Body of pancreas (tissue), 4 donors: ENCODE results near the gene C9orf78. TPM values are rescaled to one million over a fixed set of nuclear protein-coding genes. Genes with fewer than 3 reads are reported as not detected.

Source experiments
- ATAC-seq: fragments of 150-250 bp; one replicate; pipeline ENCODE4 v1.9.1; 2016
- DNase-seq, 4 donors: peaks; one replicate each; pipeline ENCODE4 v3.0.0-alpha.2; 2019
- H3K27ac ChIP-seq, 4 donors: fragments of 200-600 bp; sonication (generic); 1 replicate in 3 of 4; 2 replicates in 1 of 4; pipeline versions ENCODE4 v1.5.1 to v1.6.1; 2016 to 2019; ENCODE audit warnings: mild to moderate bottlenecking in 1 of 4, mixed read lengths in 1 of 4, moderate library complexity in 1 of 4
- H3K27me3 ChIP-seq, 2 donors: fragments of 200-600 bp; sonication (generic); one replicate each; pipeline ENCODE4 v1.6.0; 2016; ENCODE audit warnings: mild to moderate bottlenecking in 1 of 2
- H3K36me3 ChIP-seq, 2 donors: fragments of 200-600 bp; sonication (generic); replicated peaks in 1 of 2; 2 replicates each; pipeline ENCODE4 v1.5.1; 2016; ENCODE audit warnings: low read depth in 2 of 2; ENCODE audit not compliant: insufficient read depth in 1 of 2
- H3K4me1 ChIP-seq: fragments of 200-600 bp; sonication (generic); one replicate; pipeline ENCODE4 v1.6.0; 2016
- H3K4me3 ChIP-seq, 2 donors: fragments of 200-600 bp; sonication (generic); 1 replicate in 1 of 2; 2 replicates in 1 of 2; pipeline ENCODE4 v1.5.1; 2016 to 2019
- H3K9me3 ChIP-seq, 3 donors: fragments of 200-600 bp; sonication (generic); 1 replicate in 2 of 3; 2 replicates in 1 of 3; pipeline ENCODE4 v1.5.1; 2016
- CTCF ChIP-seq, 7 experiments: fragments of 450-650 bp in 4 of 7; fragments of 200-600 bp in 3 of 7; sonication (generic) in 3 of 7; IDR thresholded peaks; one replicate each; pipeline ENCODE4 v1.5.1; 2016 to 2019; ENCODE audit warnings: antibody characterized with exemption in 7 of 7
- POLR2A ChIP-seq, 3 donors: fragments of 450-650 bp; IDR thresholded peaks; one replicate each; pipeline ENCODE4 v1.6.1; 2016; ENCODE audit warnings: antibody characterized with exemption in 3 of 3, mild to moderate bottlenecking in 2 of 3
- WGBS, 2 donors: methylation state at CpG; one replicate each; pipeline ENCODE4 v1.1.5; 2017; 5-methylcytosine and 5-hydroxymethylcytosine counted together
- intact Hi-C: fragments of 100-400 bp; cut with DNase I; formaldehyde crosslinking; loops from one replicate; pipeline ENCODE4 v1.15.1; 2023
- total RNA-seq, 2 donors: library from RNA; depleted of rRNA; stranded (reverse); fragments of >200 nt; gene quantifications; one replicate each; pipeline ENCODE4 v1.1.0, GENCODE V29; 2016

Gene C9orf78
- total RNA-seq, 2 donors from 2014 or later, result 25.1 to 48.0 TPM

- Histone ChIP-seq H3K9me3 (no peaks in the 10 kb centered on the region), H3K4me1 (no peaks in the 10 kb centered on the region), H3K36me3 (peaks cover 0 to 9% of the 10 kb centered on the region in 2 donors), H3K4me3 (no peak overlapping the region), H3K27me3 (no peaks in the 10 kb centered on the region), H3K27ac (no peak overlapping the region)
- DNase-seq, result no peak
- TF ChIP-seq POLR2A (IDR thresholded peaks at IDR 0.05), result no peak
- TF ChIP-seq CTCF (IDR thresholded peaks at IDR 0.05), result no peak
- intact Hi-C loops, result no loop called here
- WGBS, 2 donors, result 81 to 89% methylated on average over 10 to 11 of the region's 11 CpGs
- ATAC-seq, result no peak
Measured at GRCh38 chr9:129858167-129858962, 23.3 kb upstream of the C9orf78 start.

GRCh38 chr9:129857207-129857606 is 22.1 kb upstream of the C9orf78 start:
- Histone ChIP-seq H3K4me3 (no peak overlapping the region), H3K4me1 (no peaks in the 10 kb centered on the region), H3K27me3 (no peaks in the 10 kb centered on the region), H3K27ac (no peak overlapping the region), H3K9me3 (no peaks in the 10 kb centered on the region), H3K36me3 (peaks cover 0 to 19% of the 10 kb centered on the region in 2 donors)
- TF ChIP-seq CTCF (IDR thresholded peaks at IDR 0.05), result no peak
- TF ChIP-seq POLR2A (IDR thresholded peaks at IDR 0.05), result no peak
- 85 to 89% methylated on average over 7 of the region's 7 CpGs for WGBS, 2 donors
- intact Hi-C loops, result no loop called here
- no peak for DNase-seq
- ATAC-seq, result no peak

- H3K27me3 ChIP-seq, result no peaks in the 10 kb centered on the region
- no peak overlapping the region for H3K4me3 ChIP-seq
- TF ChIP-seq POLR2A (IDR thresholded peaks at IDR 0.05) (no peak), CTCF (IDR thresholded peaks at IDR 0.05) (no peak)
- intact Hi-C loops, result no loop called here
- H3K4me1 ChIP-seq, result no peaks in the 10 kb centered on the region
- no peaks in the 10 kb centered on the region for H3K9me3 ChIP-seq
- H3K36me3 ChIP-seq, result peaks cover 0 to 19% of the 10 kb centered on the region in 2 donors
- DNase-seq (no peak), ATAC-seq (no peak)
- H3K27ac ChIP-seq, result no peak overlapping the region
- WGBS, 2 donors, result 83 to 100% methylated on average over 4 of the region's 4 CpGs
Measured at GRCh38 chr9:129854588-129855110, 19.6 kb upstream of the C9orf78 start.

- Histone ChIP-seq H3K36me3 (peaks cover 0 to 19% of the 10 kb centered on the region in 2 donors), H3K4me3 (no peak overlapping the region), H3K27me3 (no peaks in the 10 kb centered on the region), H3K4me1 (no peaks in the 10 kb centered on the region), H3K9me3 (no peaks in the 10 kb centered on the region), H3K27ac (no peak overlapping the region)
- WGBS, 2 donors, result 21 to 51% methylated on average over 3 of the region's 3 CpGs
- TF ChIP-seq POLR2A (IDR thresholded peaks at IDR 0.05), result no peak
- TF ChIP-seq CTCF (IDR thresholded peaks at IDR 0.05), result no peak
- intact Hi-C loops, result no loop called here
- ATAC-seq, result no peak
- DNase-seq, result no peak
Measured at GRCh38 chr9:129853614-129854013, 18.5 kb upstream of the C9orf78 start.
